Right kidney (tissue), 1 donor: Measurements from ENCODE around the gene EBLN2.

Source experiments
- DNase-seq: peaks from one replicate; pipeline ENCODE4 v3.0.0-alpha.2; 2016

Gene EBLN2

GRCh38 chr3:73107215-73107614 lies 45.8 kb downstream of the EBLN2 start:
- DNase-seq, result no peak

DNA sequence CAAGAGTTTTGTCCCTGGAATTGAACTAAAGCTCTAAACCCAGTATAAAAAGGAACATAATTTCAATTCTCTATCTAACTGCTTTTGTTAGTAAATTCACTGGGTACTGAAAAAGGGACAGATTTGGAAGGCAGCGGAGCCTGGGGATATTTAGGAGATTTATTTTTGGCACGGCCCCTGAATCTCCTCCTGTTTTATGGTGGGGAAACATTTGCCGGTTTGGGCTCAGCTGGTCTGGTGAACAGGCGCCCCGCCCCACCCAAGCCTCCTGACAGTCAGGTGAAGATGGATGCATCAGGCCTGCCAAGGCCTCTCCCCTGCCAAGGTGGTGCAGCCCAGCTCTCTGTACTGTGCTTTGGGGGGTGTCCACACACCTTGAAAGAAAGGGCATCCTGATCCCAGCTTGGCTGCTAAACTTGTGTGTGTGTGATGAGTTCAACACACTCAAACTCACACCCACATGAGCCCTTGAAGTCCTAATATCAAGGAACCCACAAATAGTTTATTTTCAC lies 46.3 kb downstream of the EBLN2 start:
- DNase-seq, result no peak

- DNase-seq, result no peak
Measured at GRCh38 chr3:73108750-73109149, 47.3 kb downstream of the EBLN2 start.

DNA sequence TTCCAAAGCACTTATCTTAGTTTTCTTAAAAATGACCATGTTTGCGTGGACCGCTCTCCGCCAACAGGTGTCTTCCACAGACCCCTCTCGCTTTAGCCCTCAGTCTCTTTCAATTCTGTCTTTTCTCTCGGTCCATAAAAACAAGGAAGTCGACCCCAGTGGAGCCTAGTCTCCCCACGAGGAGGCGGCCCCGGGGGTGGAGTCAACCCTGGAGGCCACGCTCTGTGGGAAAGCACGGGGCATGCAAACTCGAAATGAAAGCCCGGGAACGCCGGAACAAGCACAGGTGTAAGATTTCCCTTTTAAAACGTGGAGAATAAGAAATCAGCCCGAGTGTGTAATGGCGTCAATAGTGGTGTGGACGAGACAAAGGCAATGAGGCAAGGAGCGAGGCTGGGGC lies 49.1 kb downstream of the EBLN2 start:
- no peak for DNase-seq
